ENCODE measurements around the gene HECW1.

The HECW1 gene

GRCh38 chr7:43076606-43077005 lies 35.8 kb upstream of the HECW1 start (continued):
- TF ChIP-seq ZNF548 (tag by site-specific recombination; IDR thresholded peaks at IDR 0.05) (no peak), EGR2 (tag by site-specific recombination; IDR thresholded peaks at IDR 0.05; ENCODE audit: low read depth) (no peak), ZNF501 (tag by site-specific recombination; IDR thresholded peaks at IDR 0.05) (no peak), HOXD13 (CRISPR knock-in tag; IDR thresholded peaks at IDR 0.05; ENCODE audit: borderline replicate concordance) (no peak), ZNF768 (tag by site-specific recombination; IDR thresholded peaks at IDR 0.05) (no peak), HOXC10 (CRISPR knock-in tag; IDR thresholded peaks at IDR 0.05) (no peak)

- TF ChIP-seq ZNF10 (tag by site-specific recombination; IDR thresholded peaks at IDR 0.05) = no peak
- TF ChIP-seq ZNF707 (tag by site-specific recombination; IDR thresholded peaks at IDR 0.05) = no peak
- TF ChIP-seq ZFHX2 (tag by site-specific recombination; conservative IDR thresholded peaks at IDR 0.05) = no peak
- no peak for TF ChIP-seq BCL11A (tag by site-specific recombination; IDR thresholded peaks at IDR 0.05; ENCODE audit: low read depth)
- no peak for TF ChIP-seq ZNF658 (tag by site-specific recombination; IDR thresholded peaks at IDR 0.05)
- no peak for TF ChIP-seq BCL6B (tag by site-specific recombination; IDR thresholded peaks at IDR 0.05)
- no peak for TF ChIP-seq ZNF24 (tag by site-specific recombination; IDR thresholded peaks at IDR 0.05)
- no peak for TF ChIP-seq INSM2 (tag by site-specific recombination; IDR thresholded peaks at IDR 0.05)
- TF ChIP-seq ZNF501 (tag by site-specific recombination; IDR thresholded peaks at IDR 0.05) = no peak
- TF ChIP-seq ZNF561 (tag by site-specific recombination; IDR thresholded peaks at IDR 0.05; ENCODE audit: borderline replicate concordance) = no peak
- TF ChIP-seq, protein P1, sequence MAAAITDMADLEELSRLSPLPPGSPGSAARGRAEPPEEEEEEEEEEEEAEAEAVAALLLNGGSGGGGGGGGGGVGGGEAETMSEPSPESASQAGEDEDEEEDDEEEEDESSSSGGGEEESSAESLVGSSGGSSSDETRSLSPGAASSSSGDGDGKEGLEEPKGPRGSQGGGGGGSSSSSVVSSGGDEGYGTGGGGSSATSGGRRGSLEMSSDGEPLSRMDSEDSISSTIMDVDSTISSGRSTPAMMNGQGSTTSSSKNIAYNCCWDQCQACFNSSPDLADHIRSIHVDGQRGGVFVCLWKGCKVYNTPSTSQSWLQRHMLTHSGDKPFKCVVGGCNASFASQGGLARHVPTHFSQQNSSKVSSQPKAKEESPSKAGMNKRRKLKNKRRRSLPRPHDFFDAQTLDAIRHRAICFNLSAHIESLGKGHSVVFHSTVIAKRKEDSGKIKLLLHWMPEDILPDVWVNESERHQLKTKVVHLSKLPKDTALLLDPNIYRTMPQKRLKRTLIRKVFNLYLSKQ (tag by site-specific recombination; IDR thresholded peaks at IDR 0.05; ENCODE audit: borderline replicate concordance) = no peak
- no peak for TF ChIP-seq ZNF555 (tag by site-specific recombination; conservative IDR thresholded peaks at IDR 0.05)
- no peak for TF ChIP-seq PRDM10 (tag by site-specific recombination; IDR thresholded peaks at IDR 0.05)
- TF ChIP-seq ZNF138 (tag by site-specific recombination; IDR thresholded peaks at IDR 0.05; ENCODE audit: borderline replicate concordance) = no peak
- no peak for TF ChIP-seq ZNF623 (tag by site-specific recombination; IDR thresholded peaks at IDR 0.05)
- no peak for TF ChIP-seq ZNF768 (tag by site-specific recombination; IDR thresholded peaks at IDR 0.05)
- TF ChIP-seq ZEB2 (tag by site-specific recombination; IDR thresholded peaks at IDR 0.05) = no peak
- TF ChIP-seq SP2 (tag by site-specific recombination; IDR thresholded peaks at IDR 0.05) = no peak
- TF ChIP-seq ZNF394 (tag by site-specific recombination; IDR thresholded peaks at IDR 0.05; ENCODE audit: borderline replicate concordance) = no peak
- TF ChIP-seq ZNF610 (tag by site-specific recombination; IDR thresholded peaks at IDR 0.05; ENCODE audit: borderline replicate concordance) = no peak
- Histone ChIP-seq H3K4me3 (ENCODE audit: low read depth, low read length) (no peak overlapping the region), H3K27ac (ENCODE audit: extremely low read depth, low read depth, low read length) (no peak overlapping the region), H3K9me3 (ENCODE audit: control insufficient read depth, insufficient read depth, low read depth, low read length) (no peaks in the 10 kb centered on the region), H3K4me1 (ENCODE audit: control insufficient read depth, insufficient read depth, low read length) (no peaks in the 10 kb centered on the region), H3K36me3 (ENCODE audit: control insufficient read depth in 2 of 2, insufficient read depth in 1 of 2, low read length in 2 of 2) (no peaks in the 10 kb centered on the region)
- ChIA-PET POLR2A (interaction anchor here (0.5 kb wide), 1 partner anchor 36 kb away, joined by 3 read pairs; no protein-coding TSS in a partner anchor), CTCF (no interaction called here)
These were observed 35.2 kb upstream of the HECW1 start for GRCh38 chr7:43077285-43077684.
